ENCODE results near the gene NMT1. TPM values are rescaled to one million over a fixed set of nuclear protein-coding genes. Genes with fewer than 3 reads are reported as not detected.

The NMT1 gene
- total and polyA plus RNA-seq, 2 of the 13 experiments (the other 11 are each of a cell fraction or from before 2014, with no cell fraction given): 75.7 to 142 TPM

DNA sequence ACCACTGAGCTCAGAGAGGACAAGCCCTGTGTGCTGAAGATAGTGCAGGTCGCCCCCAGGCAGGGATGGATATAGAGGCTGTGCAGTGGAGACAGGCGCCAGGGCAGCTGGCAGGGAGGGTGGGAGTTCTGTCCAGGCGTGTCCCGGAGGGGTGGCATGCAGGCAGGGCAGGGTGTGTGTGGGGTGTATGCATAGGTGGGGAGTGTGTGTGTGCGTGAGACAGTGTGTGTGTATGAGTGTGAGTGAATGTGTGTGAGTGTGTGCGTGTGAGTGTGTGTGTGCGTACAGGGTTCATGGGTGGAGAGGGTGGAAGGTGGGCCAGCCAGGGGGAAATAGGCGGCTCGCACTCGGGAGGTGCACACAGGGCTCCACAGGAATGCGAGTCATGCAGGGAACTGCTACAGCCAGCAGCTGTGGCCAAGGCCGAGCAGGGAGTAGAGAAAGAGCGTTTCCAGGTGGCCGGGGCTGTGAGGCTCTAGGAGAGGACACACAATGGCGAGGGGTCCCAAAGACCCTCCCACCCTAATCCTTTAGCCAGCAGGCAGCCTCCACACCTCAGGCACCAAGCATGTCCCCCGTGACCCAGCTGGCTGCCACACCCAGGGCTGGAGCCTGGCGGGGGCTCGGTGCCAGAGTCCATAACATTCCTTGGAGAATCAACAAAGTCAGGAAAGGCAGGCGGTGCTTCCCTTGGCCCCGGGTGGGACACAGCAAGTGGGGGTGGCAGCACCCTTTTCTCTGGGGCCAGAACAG, 66.6 kb downstream of the NMT1 start (continued):
- TF ChIP-seq, protein P1, sequence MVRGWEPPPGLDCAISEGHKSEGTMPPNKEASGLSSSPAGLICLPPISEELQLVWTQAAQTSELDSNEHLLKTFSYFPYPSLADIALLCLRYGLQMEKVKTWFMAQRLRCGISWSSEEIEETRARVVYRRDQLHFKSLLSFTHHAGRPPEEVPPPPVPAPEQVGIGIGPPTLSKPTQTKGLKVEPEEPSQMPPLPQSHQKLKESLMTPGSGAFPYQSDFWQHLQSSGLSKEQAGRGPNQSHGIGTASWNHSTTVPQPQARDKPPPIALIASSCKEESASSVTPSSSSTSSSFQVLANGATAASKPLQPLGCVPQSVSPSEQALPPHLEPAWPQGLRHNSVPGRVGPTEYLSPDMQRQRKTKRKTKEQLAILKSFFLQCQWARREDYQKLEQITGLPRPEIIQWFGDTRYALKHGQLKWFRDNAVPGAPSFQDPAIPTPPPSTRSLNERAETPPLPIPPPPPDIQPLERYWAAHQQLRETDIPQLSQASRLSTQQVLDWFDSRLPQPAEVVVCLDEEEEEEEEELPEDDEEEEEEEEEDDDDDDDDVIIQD (CRISPR knock-in tag; IDR thresholded peaks at IDR 0.05; ENCODE audit: low read depth): no peak
- peak in 1 of 2 experiments; percentile 63; a peak in 2 of 4 replicates for TF ChIP-seq KLF16 (CRISPR knock-in tag; IDR thresholded peaks at IDR 0.05)
- no peak for TF ChIP-seq ZNF496 (CRISPR knock-in tag; IDR thresholded peaks at IDR 0.05; ENCODE audit: insufficient replicate concordance)
- TF ChIP-seq, protein P2, sequence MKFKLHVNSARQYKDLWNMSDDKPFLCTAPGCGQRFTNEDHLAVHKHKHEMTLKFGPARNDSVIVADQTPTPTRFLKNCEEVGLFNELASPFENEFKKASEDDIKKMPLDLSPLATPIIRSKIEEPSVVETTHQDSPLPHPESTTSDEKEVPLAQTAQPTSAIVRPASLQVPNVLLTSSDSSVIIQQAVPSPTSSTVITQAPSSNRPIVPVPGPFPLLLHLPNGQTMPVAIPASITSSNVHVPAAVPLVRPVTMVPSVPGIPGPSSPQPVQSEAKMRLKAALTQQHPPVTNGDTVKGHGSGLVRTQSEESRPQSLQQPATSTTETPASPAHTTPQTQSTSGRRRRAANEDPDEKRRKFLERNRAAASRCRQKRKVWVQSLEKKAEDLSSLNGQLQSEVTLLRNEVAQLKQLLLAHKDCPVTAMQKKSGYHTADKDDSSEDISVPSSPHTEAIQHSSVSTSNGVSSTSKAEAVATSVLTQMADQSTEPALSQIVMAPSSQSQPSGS (CRISPR knock-in tag; IDR thresholded peaks at IDR 0.05): peak; percentile 18; the same call in 1 of the 2 replicates
- 0 out of 2 replicates have a peak, but pooled peaks have one; percentile 40 for TF ChIP-seq ZNF761 (CRISPR knock-in tag; conservative IDR thresholded peaks at IDR 0.05)
- TF ChIP-seq, protein P3, sequence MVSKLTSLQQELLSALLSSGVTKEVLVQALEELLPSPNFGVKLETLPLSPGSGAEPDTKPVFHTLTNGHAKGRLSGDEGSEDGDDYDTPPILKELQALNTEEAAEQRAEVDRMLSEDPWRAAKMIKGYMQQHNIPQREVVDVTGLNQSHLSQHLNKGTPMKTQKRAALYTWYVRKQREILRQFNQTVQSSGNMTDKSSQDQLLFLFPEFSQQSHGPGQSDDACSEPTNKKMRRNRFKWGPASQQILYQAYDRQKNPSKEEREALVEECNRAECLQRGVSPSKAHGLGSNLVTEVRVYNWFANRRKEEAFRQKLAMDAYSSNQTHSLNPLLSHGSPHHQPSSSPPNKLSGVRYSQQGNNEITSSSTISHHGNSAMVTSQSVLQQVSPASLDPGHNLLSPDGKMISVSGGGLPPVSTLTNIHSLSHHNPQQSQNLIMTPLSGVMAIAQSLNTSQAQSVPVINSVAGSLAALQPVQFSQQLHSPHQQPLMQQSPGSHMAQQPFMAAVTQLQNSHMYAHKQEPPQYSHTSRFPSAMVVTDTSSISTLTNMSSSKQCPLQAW (CRISPR knock-in tag; IDR thresholded peaks at IDR 0.05): 0 out of 2 replicates have a peak, but pooled peaks have one; percentile 76
- TF ChIP-seq MEIS1 (CRISPR knock-in tag; IDR thresholded peaks at IDR 0.05; ENCODE audit: borderline replicate concordance): peak; percentile 18; the same call in 1 of the 2 replicates
- 0 out of 2 replicates have a peak, but pooled peaks have one; percentile 72 for TF ChIP-seq ZNF552 (CRISPR knock-in tag; IDR thresholded peaks at IDR 0.05; ENCODE audit: borderline replicate concordance)
- 0 out of 2 replicates have a peak, but pooled peaks have one; percentile 18 for TF ChIP-seq ZSCAN25 (CRISPR knock-in tag; IDR thresholded peaks at IDR 0.05)
- peak in 1 of 2 experiments; percentile 64; a peak in 2 of 4 replicates for TF ChIP-seq EP300 (IDR thresholded peaks at IDR 0.05; ENCODE audit: low read depth in 2 of 2, low read length in 2 of 2)
- peak; percentile 65 for TF ChIP-seq EP300 (CRISPR knock-in tag; IDR thresholded peaks at IDR 0.05; ENCODE audit: borderline replicate concordance)
- TF ChIP-seq ARID2 (CRISPR knock-in tag; IDR thresholded peaks at IDR 0.05; ENCODE audit: borderline replicate concordance): no peak
- 0 out of 2 replicates have a peak, but pooled peaks have one; percentile 39 for TF ChIP-seq FIP1L1 (IDR thresholded peaks at IDR 0.05; ENCODE audit: borderline replicate concordance, insufficient read depth, low read depth, low read length)
- TF ChIP-seq, protein P4, sequence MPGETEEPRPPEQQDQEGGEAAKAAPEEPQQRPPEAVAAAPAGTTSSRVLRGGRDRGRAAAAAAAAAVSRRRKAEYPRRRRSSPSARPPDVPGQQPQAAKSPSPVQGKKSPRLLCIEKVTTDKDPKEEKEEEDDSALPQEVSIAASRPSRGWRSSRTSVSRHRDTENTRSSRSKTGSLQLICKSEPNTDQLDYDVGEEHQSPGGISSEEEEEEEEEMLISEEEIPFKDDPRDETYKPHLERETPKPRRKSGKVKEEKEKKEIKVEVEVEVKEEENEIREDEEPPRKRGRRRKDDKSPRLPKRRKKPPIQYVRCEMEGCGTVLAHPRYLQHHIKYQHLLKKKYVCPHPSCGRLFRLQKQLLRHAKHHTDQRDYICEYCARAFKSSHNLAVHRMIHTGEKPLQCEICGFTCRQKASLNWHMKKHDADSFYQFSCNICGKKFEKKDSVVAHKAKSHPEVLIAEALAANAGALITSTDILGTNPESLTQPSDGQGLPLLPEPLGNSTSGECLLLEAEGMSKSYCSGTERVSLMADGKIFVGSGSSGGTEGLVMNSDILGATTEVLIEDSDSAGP (CRISPR knock-in tag; IDR thresholded peaks at IDR 0.05; ENCODE audit: borderline replicate concordance): peak; percentile 65
- TF ChIP-seq, protein P5, sequence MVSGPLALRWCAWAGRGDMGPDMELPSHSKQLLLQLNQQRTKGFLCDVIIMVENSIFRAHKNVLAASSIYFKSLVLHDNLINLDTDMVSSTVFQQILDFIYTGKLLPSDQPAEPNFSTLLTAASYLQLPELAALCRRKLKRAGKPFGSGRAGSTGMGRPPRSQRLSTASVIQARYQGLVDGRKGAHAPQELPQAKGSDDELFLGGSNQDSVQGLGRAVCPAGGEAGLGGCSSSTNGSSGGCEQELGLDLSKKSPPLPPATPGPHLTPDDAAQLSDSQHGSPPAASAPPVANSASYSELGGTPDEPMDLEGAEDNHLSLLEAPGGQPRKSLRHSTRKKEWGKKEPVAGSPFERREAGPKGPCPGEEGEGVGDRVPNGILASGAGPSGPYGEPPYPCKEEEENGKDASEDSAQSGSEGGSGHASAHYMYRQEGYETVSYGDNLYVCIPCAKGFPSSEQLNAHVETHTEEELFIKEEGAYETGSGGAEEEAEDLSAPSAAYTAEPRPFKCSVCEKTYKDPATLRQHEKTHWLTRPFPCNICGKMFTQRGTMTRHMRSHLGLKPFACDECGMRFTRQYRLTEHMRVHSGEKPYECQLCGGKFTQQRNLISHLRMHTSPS (CRISPR knock-in tag; IDR thresholded peaks at IDR 0.05; ENCODE audit: low read depth): peak; percentile 87
- TF ChIP-seq ZNF83 (CRISPR knock-in tag; IDR thresholded peaks at IDR 0.05; ENCODE audit: borderline replicate concordance): peak; percentile 64; the same call in 1 of the 2 replicates
- TF ChIP-seq SAP130 (CRISPR knock-in tag; IDR thresholded peaks at IDR 0.05; ENCODE audit: low read depth): peak; percentile 83
- no peak for TF ChIP-seq RORA (CRISPR knock-in tag; IDR thresholded peaks at IDR 0.05)
- peak; percentile 66 for TF ChIP-seq ERF (CRISPR knock-in tag; IDR thresholded peaks at IDR 0.05)

Measured in HepG2 (cell line).